ENCODE measurements around the gene KRT10. TPM values are rescaled to one million over a fixed set of nuclear protein-coding genes. Genes with fewer than 3 reads are reported as not detected.
"Not testable (repeated sequence)": the region's sequence is repeated elsewhere in the genome, so short reads cannot be mapped to it uniquely, and the experiment has no call there.

The KRT10 gene
- total RNA-seq, 1 experiment from 2014 or later: 49.4 TPM

- Histone ChIP-seq H3K4me1 (replicated peaks; ENCODE audit: insufficient read depth) (peaks cover 32% of the 10 kb centered on the region), H3K9me2 (ENCODE audit: insufficient read depth) (no peaks in the 10 kb centered on the region), H3K79me2 (ENCODE audit: low read depth) (peaks cover 30% of the 10 kb centered on the region), H3K27ac (no peak overlapping the region), H3F3A (ENCODE audit: insufficient read depth, low read depth) (peaks cover 54% of the 10 kb centered on the region), H4K20me1 (ENCODE audit: insufficient read depth) (no peaks in the 10 kb centered on the region), H3K36me3 (ENCODE audit: low read depth) (peaks cover 8% of the 10 kb centered on the region; the same call in 1 of the 2 replicates), H3K4me2 (no peak overlapping the region), H3K27me3 (ENCODE audit: insufficient read depth, low read depth) (no peaks in the 10 kb centered on the region), H2AFZ (no peak overlapping the region), H3K9me3 (ENCODE audit: insufficient read depth, low read depth) (no peaks in the 10 kb centered on the region), H3K4me3 (no peak overlapping the region)
- POLR2A ChIA-PET (ENCODE audit: unreplicated experiment): no interaction called here
- no peak for TF ChIP-seq EZH2 (IDR thresholded peaks at IDR 0.05; ENCODE audit: low read depth)
- TF ChIP-seq CTCF (conservative IDR thresholded peaks at IDR 0.05): no peak
- DNase-seq: no peak
- no TSS peak for BruUV-seq (replicated peaks)
- CTCF ChIA-PET: interaction anchor here (0.6 kb wide), 1 partner anchor 865 kb away, joined by 3 read pairs; no protein-coding TSS in a partner anchor
- intact Hi-C loops (cut with micrococcal nuclease; ENCODE audit: unreplicated experiment): no loop called here
Observed at GRCh38 chr17:40815381-40815780, 7.0 kb downstream of the KRT10 start.

GRCh38 chr17:40814657-40815056, 7.8 kb downstream of the KRT10 start:
- DNase-seq; CTCF ChIA-PET; H3K9me3 ChIP-seq (ENCODE audit: insufficient read depth, low read depth); H2AFZ ChIP-seq; H3K27ac ChIP-seq; BruUV-seq (replicated peaks); H4K20me1 ChIP-seq (ENCODE audit: insufficient read depth); H3K27me3 ChIP-seq (ENCODE audit: insufficient read depth, low read depth); H3K4me2 ChIP-seq; intact Hi-C loops (cut with micrococcal nuclease; ENCODE audit: unreplicated experiment); H3K9me2 ChIP-seq (ENCODE audit: insufficient read depth); POLR2A ChIA-PET (ENCODE audit: unreplicated experiment); H3K36me3 ChIP-seq (ENCODE audit: low read depth); H3K4me3 ChIP-seq: not testable (repeated sequence)
- Histone ChIP-seq H3F3A (ENCODE audit: insufficient read depth, low read depth) (peaks cover 57% of the 10 kb centered on the region), H3K79me2 (ENCODE audit: low read depth) (peaks cover 23% of the 10 kb centered on the region), H3K4me1 (replicated peaks; ENCODE audit: insufficient read depth) (peaks cover 32% of the 10 kb centered on the region)

- TF ChIP-seq EZH2 (IDR thresholded peaks at IDR 0.05; ENCODE audit: low read depth): no peak
- no peak for TF ChIP-seq CTCF (conservative IDR thresholded peaks at IDR 0.05)
- H3K4me2 ChIP-seq: no peak overlapping the region
- CTCF ChIA-PET: no interaction called here
- H2AFZ ChIP-seq: no peak overlapping the region
- H3F3A ChIP-seq (ENCODE audit: insufficient read depth, low read depth): peaks cover 52% of the 10 kb centered on the region
- H3K9me2 ChIP-seq (ENCODE audit: insufficient read depth): no peaks in the 10 kb centered on the region
- DNase-seq: no peak
- H3K27ac ChIP-seq: no peak overlapping the region
- intact Hi-C loops (cut with micrococcal nuclease; ENCODE audit: unreplicated experiment): no loop called here
- no peaks in the 10 kb centered on the region for H3K27me3 ChIP-seq (ENCODE audit: insufficient read depth, low read depth)
- H4K20me1 ChIP-seq (ENCODE audit: insufficient read depth): no peaks in the 10 kb centered on the region
- H3K36me3 ChIP-seq (ENCODE audit: low read depth): peaks cover 8% of the 10 kb centered on the region; the same call in 1 of the 2 replicates
- no TSS peak for BruUV-seq (replicated peaks)
- H3K4me1 ChIP-seq (replicated peaks; ENCODE audit: insufficient read depth): peaks cover 38% of the 10 kb centered on the region
- H3K79me2 ChIP-seq (ENCODE audit: low read depth): peaks cover 17% of the 10 kb centered on the region
- POLR2A ChIA-PET (ENCODE audit: unreplicated experiment): no interaction called here
- H3K4me3 ChIP-seq: no peak overlapping the region
- no peaks in the 10 kb centered on the region for H3K9me3 ChIP-seq (ENCODE audit: insufficient read depth, low read depth)
Observed at GRCh38 chr17:40813804-40814203, 8.6 kb downstream of the KRT10 start.

- H3K36me3 ChIP-seq (ENCODE audit: low read depth): peaks cover 8% of the 10 kb centered on the region; the same call in 1 of the 2 replicates
- no peaks in the 10 kb centered on the region for H4K20me1 ChIP-seq (ENCODE audit: insufficient read depth)
- H3K79me2 ChIP-seq (ENCODE audit: low read depth): peaks cover 8% of the 10 kb centered on the region
- no peak overlapping the region for H3K4me2 ChIP-seq
- ChIA-PET POLR2A (ENCODE audit: unreplicated experiment) (no interaction called here), CTCF (interaction anchor here (0.6 kb wide), 1 partner anchor 44 kb away, joined by 3 read pairs; no protein-coding TSS in a partner anchor)
- no peak overlapping the region for H2AFZ ChIP-seq
- intact Hi-C loops (cut with micrococcal nuclease; ENCODE audit: unreplicated experiment): no loop called here
- no peaks in the 10 kb centered on the region for H3K9me2 ChIP-seq (ENCODE audit: insufficient read depth)
- H3K27me3 ChIP-seq (ENCODE audit: insufficient read depth, low read depth): no peaks in the 10 kb centered on the region
- no peak overlapping the region for H3K4me3 ChIP-seq
- no peaks in the 10 kb centered on the region for H3K9me3 ChIP-seq (ENCODE audit: insufficient read depth, low read depth)
- TF ChIP-seq CTCF (conservative IDR thresholded peaks at IDR 0.05): no peak
- no peak for TF ChIP-seq EZH2 (IDR thresholded peaks at IDR 0.05; ENCODE audit: low read depth)
- H3F3A ChIP-seq (ENCODE audit: insufficient read depth, low read depth): peaks cover 42% of the 10 kb centered on the region
- DNase-seq: no peak
- H3K27ac ChIP-seq: no peak overlapping the region
- H3K4me1 ChIP-seq (replicated peaks; ENCODE audit: insufficient read depth): peaks cover 34% of the 10 kb centered on the region
- BruUV-seq (replicated peaks): no TSS peak
Observed at GRCh38 chr17:40812639-40813038, 9.8 kb downstream of the KRT10 start.

Data from PC-9 (cell line).